Adrenal gland (tissue), 5 donors: ENCODE data around the gene WNT7A.

ENCODE experiments used
- CTCF ChIP-seq, 6 experiments: fragments of 450-650 bp in 4 of 6; fragments of 200-600 bp in 2 of 6; sonication (generic) in 1 of 6; IDR thresholded peaks; 1 replicate in 5 of 6; 2 replicates in 1 of 6; pipeline versions ENCODE4 v1.5.1 to v1.8.0; 2016 to 2021; ENCODE audit warnings: antibody characterized with exemption in 6 of 6, mild to moderate bottlenecking in 2 of 6, moderate library complexity in 1 of 6
- POLR2A ChIP-seq, 2 donors: fragments of 450-650 bp; IDR thresholded peaks; one replicate each; pipeline ENCODE4 v1.6.1; 2017; ENCODE audit warnings: antibody characterized with exemption in 2 of 2, mild to moderate bottlenecking in 2 of 2, moderate library complexity in 1 of 2
- donor health status: DM: no; HTN: no; CAD: no.

GRCh38 chr3:13892304-13892703 lies 12.4 kb upstream of the WNT7A start:
- TF ChIP-seq CTCF (IDR thresholded peaks at IDR 0.05), result no peak
- TF ChIP-seq POLR2A (IDR thresholded peaks at IDR 0.05), result no peak
